HG02763 (cell line): ENCODE results near the gene TNFRSF1A.

ENCODE experiments used
- ATAC-seq: cut with Tn5 transposase; IDR thresholded peaks from one replicate; pipeline ENCODE4 v1.9.1; 2021; ENCODE audit warnings: mild to moderate bottlenecking, moderate library complexity; ENCODE audit not compliant: unreplicated experiment

TNFRSF1A gene

GRCh38 chr12:6341417-6342139, at the start of gene TNFRSF1A:
Gene TNFRSF1A, minus strand, starts transcription at chr12:6342076. Its CDS starts 262 bp downstream, at chr12:6341814.
- no peak for ATAC-seq

- no peak for ATAC-seq
Measured at GRCh38 chr12:6391013-6391412, 49.1 kb upstream of the TNFRSF1A start.

GRCh38 chr12:6390084-6390799, 48.4 kb upstream of the TNFRSF1A start:
- no peak for ATAC-seq

- no peak for ATAC-seq
Measured at GRCh38 chr12:6387541-6387940, 45.7 kb upstream of the TNFRSF1A start.

- no peak for ATAC-seq
Measured at GRCh38 chr12:6386491-6386890, 44.6 kb upstream of the TNFRSF1A start.

- ATAC-seq, result no peak
Measured at GRCh38 chr12:6386038-6386437, 44.2 kb upstream of the TNFRSF1A start.

GRCh38 chr12:6384499-6385436, 42.9 kb upstream of the TNFRSF1A start:
- ATAC-seq, result no peak

- ATAC-seq, result no peak
Measured at GRCh38 chr12:6383572-6384498, 42.0 kb upstream of the TNFRSF1A start, which contains the start of gene LTBR. Gene LTBR, plus strand, starts transcription at chr12:6384162. Its CDS starts 197 bp downstream, at chr12:6384359.

- no peak for ATAC-seq
Measured at GRCh38 chr12:6382982-6383381, 41.1 kb upstream of the TNFRSF1A start.

- no peak for ATAC-seq
Measured at GRCh38 chr12:6382371-6382770, 40.5 kb upstream of the TNFRSF1A start.

GRCh38 chr12:6380141-6381121, 38.6 kb upstream of the TNFRSF1A start:
- no peak for ATAC-seq

GRCh38 chr12:6378709-6379472, 37.0 kb upstream of the TNFRSF1A start:
- no peak for ATAC-seq

GRCh38 chr12:6377667-6377994, 35.8 kb upstream of the TNFRSF1A start:
- no peak for ATAC-seq

- ATAC-seq, result no peak
Measured at GRCh38 chr12:6376870-6377666, 35.2 kb upstream of the TNFRSF1A start.

GRCh38 chr12:6376079-6376869, 34.4 kb upstream of the TNFRSF1A start:
- no peak for ATAC-seq

GRCh38 chr12:6375269-6376078, 33.6 kb upstream of the TNFRSF1A start, which contains the start of gene SCNN1A:
Gene SCNN1A, minus strand, starts transcription at chr12:6375563. Its CDS starts 780 bp downstream, at chr12:6374783.
- no peak for ATAC-seq
